Measurements from ENCODE around the gene ERICH6B.
"Not testable (repeated sequence)": the region's sequence is repeated elsewhere in the genome, so short reads cannot be mapped to it uniquely, and the experiment has no call there.

ERICH6B gene

GRCh38 chr13:45615501-45616101 is at the start of gene ERICH6B:
TSS of gene ERICH6B (minus strand) at chr13:45615739. CDS start at chr13:45597005, 18,734 bp downstream.
- DNase-seq, result peak; percentile 24

- DNase-seq, result not testable (repeated sequence)
Measured at GRCh38 chr13:45662903-45663302, 47.4 kb upstream of the ERICH6B start.

- DNase-seq, result no peak
Measured at GRCh38 chr13:45662162-45662561, 46.6 kb upstream of the ERICH6B start.

- not testable (repeated sequence) for DNase-seq
Measured at GRCh38 chr13:45660458-45660857, 44.9 kb upstream of the ERICH6B start.

GRCh38 chr13:45659536-45659935 is 44.0 kb upstream of the ERICH6B start:
- DNase-seq, result no peak

GRCh38 chr13:45658586-45659235 is 43.2 kb upstream of the ERICH6B start:
- DNase-seq, result peak; percentile 58

- DNase-seq, result no peak
Measured at GRCh38 chr13:45654633-45655349, 39.3 kb upstream of the ERICH6B start.

- not testable (repeated sequence) for DNase-seq
Measured at GRCh38 chr13:45645263-45645662, 29.7 kb upstream of the ERICH6B start.

- DNase-seq, result not testable (repeated sequence)
Measured at GRCh38 chr13:45642159-45642558, 26.6 kb upstream of the ERICH6B start.

- not testable (repeated sequence) for DNase-seq
Measured at GRCh38 chr13:45635291-45635690, 19.8 kb upstream of the ERICH6B start.

- DNase-seq, result no peak
Measured at GRCh38 chr13:45630791-45631190, 15.3 kb upstream of the ERICH6B start.

GRCh38 chr13:45629940-45630339 is 14.4 kb upstream of the ERICH6B start:
- no peak for DNase-seq

- DNase-seq, result no peak
Measured at GRCh38 chr13:45628094-45628493, 12.6 kb upstream of the ERICH6B start.

GRCh38 chr13:45627656-45628055 is 12.1 kb upstream of the ERICH6B start:
- no peak for DNase-seq

- peak; percentile 14 for DNase-seq
Measured at GRCh38 chr13:45626731-45627374, 11.3 kb upstream of the ERICH6B start.

GRCh38 chr13:45623516-45624090 is 8.1 kb upstream of the ERICH6B start:
- peak; percentile 18 for DNase-seq

GRCh38 chr13:45621950-45622349 is 6.4 kb upstream of the ERICH6B start:
- no peak for DNase-seq

- DNase-seq, result no peak
Measured at GRCh38 chr13:45607931-45608330, 7.6 kb downstream of the ERICH6B start.

- DNase-seq, result no peak
Measured at GRCh38 chr13:45604892-45605291, 10.6 kb downstream of the ERICH6B start.

GRCh38 chr13:45603338-45603737 is 12.2 kb downstream of the ERICH6B start:
- DNase-seq, result no peak

GRCh38 chr13:45602183-45603170 is 13.1 kb downstream of the ERICH6B start:
- DNase-seq, result no peak

- DNase-seq, result no peak
Measured at GRCh38 chr13:45601680-45602079, 13.9 kb downstream of the ERICH6B start.
